BLaER1 (cell line): ENCODE measurements around the gene CCER1.

Experiments used
- H3K27ac ChIP-seq: shearing (Covaris generic); formaldehyde crosslinking; 2 replicates; pipeline ENCODE4 v1.8.1; 2022
- H3K27me3 ChIP-seq: shearing (Covaris generic); formaldehyde crosslinking; 2 replicates; pipeline ENCODE4 v1.8.1; 2022
- H3K36me3 ChIP-seq: shearing (Covaris generic); formaldehyde crosslinking; 2 replicates; pipeline ENCODE4 v1.8.1; 2022
- H3K4me1 ChIP-seq: shearing (Covaris generic); formaldehyde crosslinking; 2 replicates; pipeline ENCODE4 v1.8.1; 2022
- H3K4me2 ChIP-seq: shearing (Covaris generic); formaldehyde crosslinking; 2 replicates; pipeline ENCODE4 v1.8.1; 2022
- H3K4me3 ChIP-seq: shearing (Covaris generic); formaldehyde crosslinking; 2 replicates; pipeline ENCODE4 v1.8.1; 2022
- H3K9ac ChIP-seq: shearing (Covaris generic); formaldehyde crosslinking; 2 replicates; pipeline ENCODE4 v1.8.1; 2022
- H3K9me3 ChIP-seq: shearing (Covaris generic); formaldehyde crosslinking; 2 replicates; pipeline ENCODE4 v1.8.1; 2022
- H4K20me1 ChIP-seq: shearing (Covaris generic); formaldehyde crosslinking; 2 replicates; pipeline ENCODE4 v1.8.1; 2022
- Cebpa-rat ChIP-seq: shearing (Covaris generic); IDR thresholded peaks from 2 replicates; pipeline ENCODE4 v1.8.1; 2022

Gene CCER1

GRCh38 chr12:90905691-90906370 is 49.1 kb downstream of the CCER1 start:
- H3K9me3 ChIP-seq, result no peaks in the 10 kb centered on the region
- H3K4me2 ChIP-seq, result no peak overlapping the region
- H3K27me3 ChIP-seq, result no peaks in the 10 kb centered on the region
- H3K36me3 ChIP-seq, result no peaks in the 10 kb centered on the region
- H3K9ac ChIP-seq, result no peak overlapping the region
- H3K4me1 ChIP-seq, result no peaks in the 10 kb centered on the region
- no peak overlapping the region for H3K27ac ChIP-seq
- no peak for TF ChIP-seq Cebpa-rat
- H3K4me3 ChIP-seq, result no peak overlapping the region
- H4K20me1 ChIP-seq, result no peaks in the 10 kb centered on the region

- Histone ChIP-seq H3K36me3 (no peaks in the 10 kb centered on the region), H3K27me3 (no peaks in the 10 kb centered on the region), H3K4me1 (no peaks in the 10 kb centered on the region), H3K4me3 (no peak overlapping the region), H4K20me1 (no peaks in the 10 kb centered on the region), H3K9me3 (no peaks in the 10 kb centered on the region), H3K27ac (no peak overlapping the region), H3K9ac (no peak overlapping the region), H3K4me2 (no peak overlapping the region)
- TF ChIP-seq Cebpa-rat, result no peak
Observed at GRCh38 chr12:90902596-90902995, 52.4 kb downstream of the CCER1 start.
